Activated effector memory CD4-positive, alpha-beta T cell treated with anti-CD3 and anti-CD28 coated beads, Interleukin-2, amount 50 U/mL, for 16 hours (primary cell): Measurements from ENCODE around the gene NEDD9.

Source experiments
- DNase-seq: peaks from one replicate; pipeline ENCODE4 v3.0.0-alpha.2; 2020

The NEDD9 gene

DNA sequence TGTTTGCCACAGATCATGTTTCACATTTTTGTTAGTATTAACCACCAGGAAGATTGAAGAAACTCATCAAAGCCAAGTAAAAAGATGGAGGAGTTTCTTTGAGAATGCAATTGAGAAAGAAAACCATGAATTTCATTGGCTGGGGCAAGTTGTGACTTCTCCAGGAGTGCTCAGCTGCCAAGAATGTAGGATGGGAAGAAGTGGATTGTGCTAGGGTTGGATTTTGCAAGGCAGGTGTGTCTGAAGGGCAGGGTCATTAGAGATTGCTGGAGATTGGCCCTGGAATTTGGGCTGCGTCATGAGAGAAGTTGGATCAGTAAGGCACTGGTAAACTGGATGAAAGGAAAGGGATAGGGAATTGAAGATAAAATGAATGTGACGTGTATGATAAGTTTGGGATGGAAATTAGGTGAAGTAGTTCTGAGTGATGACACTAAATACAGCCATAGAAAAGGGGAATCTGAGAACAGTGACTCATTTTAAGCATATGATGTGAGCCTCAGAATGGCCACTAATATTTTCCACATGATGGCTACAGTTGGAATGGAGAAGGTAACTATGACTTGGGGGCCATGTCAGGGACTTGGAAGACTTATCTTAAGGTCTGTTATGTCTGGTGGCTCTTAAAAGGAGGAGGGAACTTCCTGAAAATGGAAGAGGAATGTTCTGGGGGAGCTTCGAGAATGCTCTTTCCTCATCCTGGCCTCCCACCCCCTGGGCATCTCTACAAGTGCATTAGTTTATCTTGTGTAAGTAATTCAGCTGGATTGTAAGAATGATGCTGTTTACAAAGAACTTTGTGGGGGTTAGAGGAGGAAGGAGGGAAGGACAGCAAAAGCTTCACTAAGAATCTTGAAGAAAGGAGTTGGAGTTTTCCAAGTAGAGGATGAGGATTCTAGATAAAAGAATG lies 93.2 kb downstream of the NEDD9 start:
- no peak for DNase-seq

GRCh38 chr6:11136809-11137208 lies 95.7 kb downstream of the NEDD9 start:
- no peak for DNase-seq
